IMR-90 (cell line): Measurements from ENCODE around the gene FMN1. TPM values are rescaled to one million over a fixed set of nuclear protein-coding genes. Genes with fewer than 3 reads are reported as not detected.
A peak's percentile ranks its signal among the peaks of the same experiment; 100 is the strongest.

ENCODE experiments used
- ATAC-seq: fragments of 200-7000 bp; cut with Tn5 transposase; 2 replicates; pipeline ENCODE4 v1.9.1; 2020; ENCODE audit warnings: low read depth, mild to moderate bottlenecking, moderate library complexity
- BruUV-seq: library from RNA; stranded (reverse); fragments of 400-500 nt; replicated peaks from 2 replicates; lab custom pipeline; 2021; lab: Mats Ljungman, UMichigan
- CTCF ChIA-PET: fragments of 300-600 bp; formaldehyde crosslinking; extraction: SDS; loops from one replicate; lab custom pipeline; 2021; ENCODE audit warnings: antibody characterized with exemption; lab: Yijun Ruan, JAX
- POLR2A ChIA-PET: fragments of 300-600 bp; sonication (Branson Sonifier 250); formaldehyde crosslinking; loops from one replicate; lab custom pipeline; 2022; ENCODE audit warnings: antibody characterized with exemption; ENCODE audit not compliant: unreplicated experiment; lab: Charles Lee
- DNase-seq: peaks from one replicate; pipeline ENCODE4 v3.0.0; 2013
- H2AFZ ChIP-seq: replicated peaks from 2 replicates; pipeline ENCODE3; 2013; ENCODE audit warnings: low read length, mild to moderate bottlenecking; ENCODE audit not compliant: poor library complexity
- H2AK5ac ChIP-seq: 2 replicates; pipeline ENCODE4 v1.6.1; 2013; ENCODE audit warnings: low read depth, low read length, inconsistent platforms
- H2AK9ac ChIP-seq: replicated peaks from 2 replicates; pipeline ENCODE3; 2013; ENCODE audit warnings: mild to moderate bottlenecking, low read depth, low read length, moderate library complexity; ENCODE audit not compliant: poor library complexity
- H2BK120ac ChIP-seq: 2 replicates; pipeline ENCODE4 v1.6.1; 2013; ENCODE audit warnings: low read depth, low read length, inconsistent platforms
- H2BK15ac ChIP-seq: 3 replicates; pipeline ENCODE4 v1.6.1; 2013; ENCODE audit warnings: low read depth, low read length, inconsistent platforms
- H2BK20ac ChIP-seq: 2 replicates; pipeline ENCODE4 v1.6.1; 2013; ENCODE audit warnings: low read depth, mild to moderate bottlenecking, inconsistent platforms, low read length, moderate library complexity
- H2BK5ac ChIP-seq: 2 replicates; pipeline ENCODE4 v1.6.1; 2013; ENCODE audit warnings: mild to moderate bottlenecking, low read depth, low read length, inconsistent platforms; ENCODE audit not compliant: poor library complexity, severe bottlenecking
- H3K14ac ChIP-seq: replicated peaks from 2 replicates; pipeline ENCODE4 v1.6.1; 2013; ENCODE audit warnings: low read depth, low read length, inconsistent platforms
- H3K18ac ChIP-seq: 2 replicates; pipeline ENCODE4 v1.6.1; 2013; ENCODE audit warnings: low read depth, low read length, control low read depth
- H3K23ac ChIP-seq: 2 replicates; pipeline ENCODE4 v1.6.1; 2013; ENCODE audit warnings: low read depth, low read length, inconsistent platforms
- H3K27ac ChIP-seq: 2 replicates; pipeline ENCODE4 v1.5.1; 2013; ENCODE audit warnings: mild to moderate bottlenecking, control low read depth, low read length; ENCODE audit not compliant: insufficient read depth
- H3K27me3 ChIP-seq: 2 replicates; pipeline ENCODE4 v1.6.1; 2013; ENCODE audit warnings: low read length; ENCODE audit not compliant: control insufficient read depth, insufficient read depth
- H3K36me3 ChIP-seq: 2 replicates; pipeline ENCODE4 v1.6.1; 2013; ENCODE audit warnings: low read length, mixed read lengths; ENCODE audit not compliant: control insufficient read depth, insufficient read depth
- H3K4ac ChIP-seq: 2 replicates; pipeline ENCODE4 v1.6.1; 2013; ENCODE audit warnings: low read depth, low read length, inconsistent platforms
- H3K4me1 ChIP-seq: 2 replicates; pipeline ENCODE4 v1.6.1; 2013; ENCODE audit warnings: low read length, mixed read lengths; ENCODE audit not compliant: control insufficient read depth, insufficient read depth
- H3K4me2 ChIP-seq: 2 replicates; pipeline ENCODE4 v1.6.1; 2013; ENCODE audit warnings: low read depth, mild to moderate bottlenecking, control low read depth, low read length, moderate library complexity
- H3K4me3 ChIP-seq: 2 replicates; pipeline ENCODE4 v1.5.1; 2013; ENCODE audit warnings: low read depth, mild to moderate bottlenecking, control low read depth, low read length, moderate library complexity; ENCODE audit not compliant: insufficient read depth
- H3K56ac ChIP-seq: 2 replicates; pipeline ENCODE4 v1.6.1; 2013; ENCODE audit warnings: low read length, inconsistent platforms; ENCODE audit not compliant: insufficient read depth; ENCODE audit errors: extremely low read depth
- H3K79me1 ChIP-seq, 2 experiments: 2 replicates each; pipeline ENCODE4 v1.6.1; 2013; ENCODE audit warnings: low read length in 2 of 2, inconsistent platforms in 1 of 2, low read depth in 1 of 2
- H3K9ac ChIP-seq: 2 replicates; pipeline ENCODE4 v1.6.1; 2013; ENCODE audit warnings: low read depth, low read length, control low read depth
- H3K9me1 ChIP-seq: 2 replicates; pipeline ENCODE4 v1.6.1; 2013; ENCODE audit warnings: low read length, inconsistent platforms; ENCODE audit not compliant: insufficient read depth
- H3K9me3 ChIP-seq: 2 replicates; pipeline ENCODE4 v1.6.1; 2013; ENCODE audit warnings: low read length; ENCODE audit not compliant: control insufficient read depth, insufficient read depth
- H4K20me1 ChIP-seq: 2 replicates; pipeline ENCODE4 v1.6.1; 2013; ENCODE audit warnings: low read length, inconsistent platforms; ENCODE audit not compliant: insufficient read depth
- H4K5ac ChIP-seq: 2 replicates; pipeline ENCODE4 v1.6.1; 2013; ENCODE audit warnings: mild to moderate bottlenecking, low read depth, low read length, control low read depth
- H4K8ac ChIP-seq, 2 experiments: 2 replicates each; pipeline ENCODE4 v1.6.1; 2013; ENCODE audit warnings: low read depth in 2 of 2, low read length in 2 of 2, control low read depth in 1 of 2, inconsistent platforms in 1 of 2
- H4K91ac ChIP-seq: 2 replicates; pipeline ENCODE4 v1.6.1; 2013; ENCODE audit warnings: low read depth, low read length, inconsistent platforms; ENCODE audit not compliant: insufficient read depth
- POLR2A ChIP-seq: IDR thresholded peaks from 2 replicates; pipeline ENCODE4 v1.6.1; 2012; ENCODE audit warnings: mild to moderate bottlenecking, low read depth, low read length
- WGBS, 2 experiments: methylation state at CpG; one replicate each; pipeline versions ENCODE4 v1.1.5 to v1.1.7; 2013; ENCODE audit warnings: missing lambda C conversion rate in 2 of 2; ENCODE audit not compliant: insufficient read length in 1 of 2; ENCODE audit errors: extremely low coverage in 2 of 2; 5-methylcytosine and 5-hydroxymethylcytosine counted together
- dilution Hi-C: fragments of 300-500 bp; cut with HindIII; formaldehyde crosslinking; loops from one replicate; pipeline ENCODE4 v1.14.3; 2018; ENCODE audit warnings: low sequenced_read_pairs; ENCODE audit not compliant: unreplicated experiment
- in situ Hi-C: fragments of 300-500 bp; cut with MboI; formaldehyde crosslinking; loops from 3 replicates; pipeline ENCODE4 v1.14.3; 2019; ENCODE audit warnings: low sequenced_read_pairs, inconsistent platforms, mixed read lengths
- intact Hi-C: fragments of 100-400 bp; cut with micrococcal nuclease; formaldehyde crosslinking; loops from 2 replicates; pipeline ENCODE4 v1.10.0; 2022
- polyA plus RNA-seq, 3 experiments: library from polyadenylated mRNA; depleted of rRNA; stranded (reverse); fragments of >200 nt; gene quantifications; 2 replicates each; pipeline ENCODE4 v1.2.3, GENCODE V29; 2012; ENCODE audit warnings: low replicate concordance in 1 of 3
- total RNA-seq: library from RNA; depleted of rRNA; stranded (reverse); fragments of >200 nt; gene quantifications from 2 replicates; pipeline ENCODE4 v1.2.3, GENCODE V29; 2012

The FMN1 gene
- total and polyA plus RNA-seq, 2 of the 4 experiments (the other 2 are of a cell fraction): 7.3 to 17.6 TPM

DNA sequence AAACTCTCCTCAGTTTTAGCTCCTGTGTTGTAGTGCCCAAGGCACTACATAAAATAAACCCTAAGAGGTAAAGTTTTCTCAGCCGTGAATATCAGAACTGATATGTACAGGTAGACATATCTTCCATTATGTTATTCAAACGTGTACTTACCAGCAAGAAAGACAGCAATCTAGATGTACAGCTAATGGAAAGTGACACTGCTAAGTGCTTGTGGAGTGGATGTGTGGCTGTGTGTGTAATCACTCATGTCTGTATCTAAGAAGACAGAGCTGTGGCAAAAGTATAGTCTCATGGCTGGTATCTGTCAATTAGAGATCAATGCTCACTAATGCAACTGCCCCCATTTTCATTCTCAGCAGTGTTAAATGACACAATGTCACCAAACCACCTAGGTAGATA, 101.3 kb downstream of the FMN1 start:
- Histone ChIP-seq H3K56ac (peak overlapping the region; percentile 63; the same call in 1 of the 2 replicates), H2AK5ac (peak overlapping the region; percentile 100), H3K27me3 (no peaks in the 10 kb centered on the region), H3K4ac (peak overlapping the region; percentile 91), H2AFZ (no peak overlapping the region), H2BK20ac (peak overlapping the region; percentile 92), H2BK5ac (peak overlapping the region; percentile 95), H4K20me1 (no peaks in the 10 kb centered on the region), H4K5ac (peak overlapping the region; percentile 87; the same call in 1 of the 2 replicates), H3K9me1 (peaks cover 14% of the 10 kb centered on the region; the same call in 1 of the 2 replicates), H3K4me3 (no peak overlapping the region), H3K4me2 (peak overlapping the region; percentile 16; the same call in 1 of the 2 replicates), H3K27ac (no peak overlapping the region), H4K91ac (peak overlapping the region; percentile 81), H3K79me1 (peaks cover 14 to 51% of the 10 kb centered on the region in 2 experiments), H3K18ac (peak overlapping the region; percentile 93; the same call in 1 of the 2 replicates), H2AK9ac (no peak overlapping the region), H3K9me3 (no peaks in the 10 kb centered on the region), H3K14ac (peak overlapping the region; percentile 96), H3K4me1 (peaks cover 26% of the 10 kb centered on the region), H3K36me3 (no peaks in the 10 kb centered on the region), H3K9ac (peak overlapping the region; percentile 31; the same call in 1 of the 2 replicates), H2BK15ac (peak overlapping the region; percentile 98), H4K8ac (peak overlapping the region; percentile 65 to 88; a peak in 3 of 4 replicates), H2BK120ac (peak overlapping the region; percentile 97), H3K23ac (peak overlapping the region; percentile 97; the same call in 1 of the 2 replicates)
- no peak for ATAC-seq
- POLR2A ChIA-PET: interaction anchor here (1.9 kb wide), 1 partner anchor 21 kb away, joined by 7 read pairs; no protein-coding TSS in a partner anchor
- dilution Hi-C loops: no loop called here
- WGBS, 2 experiments: no CpG with 5 or more reads among the region's 2 CpGs
- no peak for DNase-seq
- no TSS peak for BruUV-seq
- intact Hi-C loops: no loop called here
- CTCF ChIA-PET: interaction anchor here (1.0 kb wide), 1 partner anchor 40 kb away, joined by 4 read pairs; no protein-coding TSS in a partner anchor
- in situ Hi-C loops: loop anchor here (5.0 kb wide), 1 partner anchor 34 kb away; no protein-coding TSS in a partner anchor
- no peak for TF ChIP-seq POLR2A
